ENCODE results near the gene DDX39A.
A peak's percentile ranks its signal among the peaks of the same experiment; 100 is the strongest.

DDX39A gene

GRCh38 chr19:14433554-14434501 lies 14.7 kb upstream of the DDX39A start:
- Histone ChIP-seq H3K4me3 (ENCODE audit: low read length in 2 of 2) (peak overlapping the region; percentile 66 to 80), H3K9ac (ENCODE audit: low read length in 2 of 2) (peak overlapping the region; percentile 73 to 79), H3K4me1 (ENCODE audit: control insufficient read depth, insufficient read depth, low read length) (peaks cover 20% of the 10 kb centered on the region), H3K27ac (ENCODE audit: low read length) (peak overlapping the region; percentile 74), H3K36me3 (ENCODE audit: control insufficient read depth in 2 of 2, insufficient read depth in 2 of 2, low read length in 2 of 2) (no peaks in the 10 kb centered on the region), H3K9me3 (ENCODE audit: control insufficient read depth in 2 of 2, low read length in 2 of 2) (no peaks in the 10 kb centered on the region), H3K27me3 (ENCODE audit: control insufficient read depth in 1 of 2, insufficient read depth in 2 of 2, low read length in 2 of 2) (no peaks in the 10 kb centered on the region)

GRCh38 chr19:14432791-14433553 lies 13.8 kb upstream of the DDX39A start, which contains the start of gene PKN1:
Gene PKN1, plus strand, starts transcription at chr19:14433306. Its CDS starts 216 bp downstream, at chr19:14433522.
- Histone ChIP-seq H3K4me1 (ENCODE audit: control insufficient read depth, insufficient read depth, low read length) (peaks cover 20% of the 10 kb centered on the region), H3K9me3 (ENCODE audit: control insufficient read depth in 2 of 2, low read length in 2 of 2) (no peaks in the 10 kb centered on the region), H3K27ac (ENCODE audit: low read length) (peak within 1 kb of the TSS; percentile 74), H3K4me3 (ENCODE audit: low read length in 2 of 2) (peak within 1 kb of the TSS; percentile 66 to 80), H3K36me3 (ENCODE audit: control insufficient read depth in 2 of 2, insufficient read depth in 2 of 2, low read length in 2 of 2) (no peaks in the 10 kb centered on the region), H3K9ac (ENCODE audit: low read length in 2 of 2) (peak within 1 kb of the TSS; percentile 73 to 79), H3K27me3 (ENCODE audit: control insufficient read depth in 1 of 2, insufficient read depth in 2 of 2, low read length in 2 of 2) (no peaks in the 10 kb centered on the region)

- Histone ChIP-seq H3K27ac (ENCODE audit: low read length) (no peak overlapping the region), H3K9me3 (ENCODE audit: control insufficient read depth in 2 of 2, low read length in 2 of 2) (no peaks in the 10 kb centered on the region), H3K4me1 (ENCODE audit: control insufficient read depth, insufficient read depth, low read length) (peaks cover 20% of the 10 kb centered on the region), H3K27me3 (ENCODE audit: control insufficient read depth in 1 of 2, insufficient read depth in 2 of 2, low read length in 2 of 2) (no peaks in the 10 kb centered on the region), H3K9ac (ENCODE audit: low read length in 2 of 2) (no peak overlapping the region), H3K4me3 (ENCODE audit: low read length in 2 of 2) (no peak overlapping the region), H3K36me3 (ENCODE audit: control insufficient read depth in 2 of 2, insufficient read depth in 2 of 2, low read length in 2 of 2) (no peaks in the 10 kb centered on the region)
Observed at GRCh38 chr19:14430712-14431111, 11.6 kb upstream of the DDX39A start.

- H3K9ac ChIP-seq (ENCODE audit: low read length in 2 of 2): no peak overlapping the region
- no peaks in the 10 kb centered on the region for H3K36me3 ChIP-seq (ENCODE audit: control insufficient read depth in 2 of 2, insufficient read depth in 2 of 2, low read length in 2 of 2)
- no peak overlapping the region for H3K27ac ChIP-seq (ENCODE audit: low read length)
- H3K4me3 ChIP-seq (ENCODE audit: low read length in 2 of 2): no peak overlapping the region
- H3K4me1 ChIP-seq (ENCODE audit: control insufficient read depth, insufficient read depth, low read length): peaks cover 2% of the 10 kb centered on the region
- H3K27me3 ChIP-seq (ENCODE audit: control insufficient read depth in 1 of 2, insufficient read depth in 2 of 2, low read length in 2 of 2): no peaks in the 10 kb centered on the region
- H3K9me3 ChIP-seq (ENCODE audit: control insufficient read depth in 2 of 2, low read length in 2 of 2): no peaks in the 10 kb centered on the region
Observed at GRCh38 chr19:14428882-14429416, 9.8 kb upstream of the DDX39A start.

- Histone ChIP-seq H3K27ac (ENCODE audit: low read length) (no peak overlapping the region), H3K27me3 (ENCODE audit: control insufficient read depth in 1 of 2, insufficient read depth in 2 of 2, low read length in 2 of 2) (no peaks in the 10 kb centered on the region), H3K9me3 (ENCODE audit: control insufficient read depth in 2 of 2, low read length in 2 of 2) (no peaks in the 10 kb centered on the region), H3K4me3 (ENCODE audit: low read length in 2 of 2) (no peak overlapping the region), H3K9ac (ENCODE audit: low read length in 2 of 2) (no peak overlapping the region), H3K36me3 (ENCODE audit: control insufficient read depth in 2 of 2, insufficient read depth in 2 of 2, low read length in 2 of 2) (no peaks in the 10 kb centered on the region), H3K4me1 (ENCODE audit: control insufficient read depth, insufficient read depth, low read length) (no peaks in the 10 kb centered on the region)
Observed at GRCh38 chr19:14427461-14427860, 8.3 kb upstream of the DDX39A start.

- Histone ChIP-seq H3K9ac (ENCODE audit: low read length in 2 of 2) (no peak overlapping the region), H3K4me1 (ENCODE audit: control insufficient read depth, insufficient read depth, low read length) (no peaks in the 10 kb centered on the region), H3K4me3 (ENCODE audit: low read length in 2 of 2) (no peak overlapping the region), H3K9me3 (ENCODE audit: control insufficient read depth in 2 of 2, low read length in 2 of 2) (no peaks in the 10 kb centered on the region), H3K27ac (ENCODE audit: low read length) (no peak overlapping the region), H3K27me3 (ENCODE audit: control insufficient read depth in 1 of 2, insufficient read depth in 2 of 2, low read length in 2 of 2) (no peaks in the 10 kb centered on the region), H3K36me3 (ENCODE audit: control insufficient read depth in 2 of 2, insufficient read depth in 2 of 2, low read length in 2 of 2) (no peaks in the 10 kb centered on the region)
Observed at GRCh38 chr19:14425696-14426138, 6.6 kb upstream of the DDX39A start.

- Histone ChIP-seq H3K9ac (ENCODE audit: low read length in 2 of 2) (peak overlapping the region; percentile 80 to 87), H3K9me3 (ENCODE audit: control insufficient read depth in 2 of 2, low read length in 2 of 2) (no peaks in the 10 kb centered on the region), H3K4me1 (ENCODE audit: control insufficient read depth, insufficient read depth, low read length) (peaks cover 27% of the 10 kb centered on the region), H3K36me3 (ENCODE audit: control insufficient read depth in 2 of 2, insufficient read depth in 2 of 2, low read length in 2 of 2) (no peaks in the 10 kb centered on the region), H3K4me3 (ENCODE audit: low read length in 2 of 2) (peak overlapping the region; percentile 82 to 84), H3K27ac (ENCODE audit: low read length) (peak overlapping the region; percentile 82), H3K27me3 (ENCODE audit: control insufficient read depth in 1 of 2, insufficient read depth in 2 of 2, low read length in 2 of 2) (no peaks in the 10 kb centered on the region)
Observed at GRCh38 chr19:14418856-14419105, 360 bp downstream of the DDX39A start.

GRCh38 chr19:14416817-14417231 lies 2.3 kb downstream of the DDX39A start:
- Histone ChIP-seq H3K27me3 (ENCODE audit: control insufficient read depth in 1 of 2, insufficient read depth in 2 of 2, low read length in 2 of 2) (no peaks in the 10 kb centered on the region), H3K9ac (ENCODE audit: low read length in 2 of 2) (peak overlapping the region in 1 of 2 donors; percentile 32), H3K4me3 (ENCODE audit: low read length in 2 of 2) (no peak overlapping the region), H3K4me1 (ENCODE audit: control insufficient read depth, insufficient read depth, low read length) (peaks cover 37% of the 10 kb centered on the region), H3K36me3 (ENCODE audit: control insufficient read depth in 2 of 2, insufficient read depth in 2 of 2, low read length in 2 of 2) (peaks cover 2 to 10% of the 10 kb centered on the region in 2 donors), H3K9me3 (ENCODE audit: control insufficient read depth in 2 of 2, low read length in 2 of 2) (no peaks in the 10 kb centered on the region), H3K27ac (ENCODE audit: low read length) (no peak overlapping the region)

- Histone ChIP-seq H3K4me3 (ENCODE audit: low read length in 2 of 2) (no peak overlapping the region), H3K9ac (ENCODE audit: low read length in 2 of 2) (no peak overlapping the region), H3K27ac (ENCODE audit: low read length) (no peak overlapping the region), H3K36me3 (ENCODE audit: control insufficient read depth in 2 of 2, insufficient read depth in 2 of 2, low read length in 2 of 2) (peaks cover 19 to 23% of the 10 kb centered on the region in 2 donors), H3K27me3 (ENCODE audit: control insufficient read depth in 1 of 2, insufficient read depth in 2 of 2, low read length in 2 of 2) (no peaks in the 10 kb centered on the region), H3K9me3 (ENCODE audit: control insufficient read depth in 2 of 2, low read length in 2 of 2) (no peaks in the 10 kb centered on the region), H3K4me1 (ENCODE audit: control insufficient read depth, insufficient read depth, low read length) (peaks cover 37% of the 10 kb centered on the region)
Observed at GRCh38 chr19:14414926-14415690, 4.0 kb downstream of the DDX39A start.

- H3K4me3 ChIP-seq (ENCODE audit: low read length in 2 of 2): no peak overlapping the region
- no peak overlapping the region for H3K27ac ChIP-seq (ENCODE audit: low read length)
- H3K9me3 ChIP-seq (ENCODE audit: control insufficient read depth in 2 of 2, low read length in 2 of 2): no peaks in the 10 kb centered on the region
- no peak overlapping the region for H3K9ac ChIP-seq (ENCODE audit: low read length in 2 of 2)
- no peaks in the 10 kb centered on the region for H3K27me3 ChIP-seq (ENCODE audit: control insufficient read depth in 1 of 2, insufficient read depth in 2 of 2, low read length in 2 of 2)
- peaks cover 32 to 37% of the 10 kb centered on the region in 2 donors for H3K36me3 ChIP-seq (ENCODE audit: control insufficient read depth in 2 of 2, insufficient read depth in 2 of 2, low read length in 2 of 2)
- H3K4me1 ChIP-seq (ENCODE audit: control insufficient read depth, insufficient read depth, low read length): peaks cover 36% of the 10 kb centered on the region
Observed at GRCh38 chr19:14413693-14414181, 5.4 kb downstream of the DDX39A start.
